ENCODE measurements around the gene PRKCH. TPM values are rescaled to one million over a fixed set of nuclear protein-coding genes. Genes with fewer than 3 reads are reported as not detected.

Gene PRKCH
- total and polyA plus RNA-seq, 2 experiments from 2014 or later, result 7.1 to 11.2 TPM

GRCh38 chr14:61510736-61511557, 189.6 kb downstream of the PRKCH start:
- WGBS (ENCODE audit: low lambda C conversion rate, missing lambda C conversion rate), result 93% methylated on average over 6 of the region's 6 CpGs
- Histone ChIP-seq H3K27me3 (no peaks in the 10 kb centered on the region), H3K9me3 (ENCODE audit: low read depth) (no peaks in the 10 kb centered on the region), H3K4me1 (ENCODE audit: insufficient read depth) (peaks cover 16% of the 10 kb centered on the region), H3K79me2 (no peaks in the 10 kb centered on the region), H3K4me3 (no peak overlapping the region), H4K20me1 (ENCODE audit: insufficient read depth, poor library complexity, severe bottlenecking) (no peaks in the 10 kb centered on the region), H3K36me3 (replicated peaks; ENCODE audit: insufficient read depth, low read depth) (no peaks in the 10 kb centered on the region), H3K27ac (peak overlapping the region; percentile 62), H3K9me2 (replicated peaks; ENCODE audit: insufficient read depth) (no peaks in the 10 kb centered on the region), H2AFZ (no peak overlapping the region), H3K4me2 (no peak overlapping the region)
- DNase-seq (ENCODE audit: low spot score), result no peak
- TF ChIP-seq EZH2 (IDR thresholded peaks at IDR 0.05; ENCODE audit: borderline replicate concordance) (no peak), EZH2phosphoT487 (IDR thresholded peaks at IDR 0.05; ENCODE audit: low read depth, severe bottlenecking, unreplicated experiment) (no peak), CTCF (IDR thresholded peaks at IDR 0.05; ENCODE audit: poor library complexity) (no peak)

DNA sequence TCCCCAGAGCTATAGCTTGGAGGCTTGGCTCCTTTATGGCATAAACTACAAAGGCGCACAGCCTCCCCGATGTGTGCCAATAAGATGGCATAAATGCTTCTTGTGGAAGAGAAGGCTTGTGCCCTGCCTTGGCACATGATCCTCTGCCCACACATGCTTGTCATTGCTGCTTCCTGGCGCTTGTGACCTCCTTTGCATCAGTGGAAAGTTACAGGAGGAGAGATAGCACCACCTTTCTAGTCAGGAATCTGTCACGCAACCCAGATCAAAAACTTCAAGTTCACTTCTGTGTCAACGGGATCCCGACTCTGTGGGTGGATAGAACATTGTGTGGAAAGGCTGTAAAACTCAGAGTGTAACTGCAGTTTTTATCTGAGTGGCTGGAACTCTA, 190.2 kb downstream of the PRKCH start:
- Histone ChIP-seq H3K79me2 (no peaks in the 10 kb centered on the region), H3K27me3 (no peaks in the 10 kb centered on the region), H3K9me2 (replicated peaks; ENCODE audit: insufficient read depth) (no peaks in the 10 kb centered on the region), H3K4me1 (ENCODE audit: insufficient read depth) (peaks cover 17% of the 10 kb centered on the region), H3K4me3 (no peak overlapping the region), H2AFZ (no peak overlapping the region), H4K20me1 (ENCODE audit: insufficient read depth, poor library complexity, severe bottlenecking) (no peaks in the 10 kb centered on the region), H3K36me3 (replicated peaks; ENCODE audit: insufficient read depth, low read depth) (no peaks in the 10 kb centered on the region), H3K4me2 (peak overlapping the region; percentile 7), H3K9me3 (ENCODE audit: low read depth) (no peaks in the 10 kb centered on the region), H3K27ac (peak overlapping the region; percentile 62)
- no peak for DNase-seq (ENCODE audit: low spot score)
- TF ChIP-seq EZH2phosphoT487 (IDR thresholded peaks at IDR 0.05; ENCODE audit: low read depth, severe bottlenecking, unreplicated experiment) (no peak), EZH2 (IDR thresholded peaks at IDR 0.05; ENCODE audit: borderline replicate concordance) (no peak), CTCF (IDR thresholded peaks at IDR 0.05; ENCODE audit: poor library complexity) (no peak)
- 62% methylated on average over 6 of the region's 6 CpGs for WGBS (ENCODE audit: low lambda C conversion rate, missing lambda C conversion rate)

- DNase-seq (ENCODE audit: low spot score), result no peak
- H2AFZ ChIP-seq, result no peak overlapping the region
- H3K4me3 ChIP-seq, result no peak overlapping the region
- H3K79me2 ChIP-seq, result no peaks in the 10 kb centered on the region
- no peak for TF ChIP-seq EZH2phosphoT487 (IDR thresholded peaks at IDR 0.05; ENCODE audit: low read depth, severe bottlenecking, unreplicated experiment)
- no peak for TF ChIP-seq EZH2 (IDR thresholded peaks at IDR 0.05; ENCODE audit: borderline replicate concordance)
- 63% methylated on average over 2 of the region's 2 CpGs for WGBS (ENCODE audit: low lambda C conversion rate, missing lambda C conversion rate)
- no peaks in the 10 kb centered on the region for H3K27me3 ChIP-seq
- H3K9me2 ChIP-seq (replicated peaks; ENCODE audit: insufficient read depth), result no peaks in the 10 kb centered on the region
- peak overlapping the region; percentile 62 for H3K27ac ChIP-seq
- no peaks in the 10 kb centered on the region for H4K20me1 ChIP-seq (ENCODE audit: insufficient read depth, poor library complexity, severe bottlenecking)
- no peaks in the 10 kb centered on the region for H3K9me3 ChIP-seq (ENCODE audit: low read depth)
- H3K4me1 ChIP-seq (ENCODE audit: insufficient read depth), result peaks cover 24% of the 10 kb centered on the region
- H3K4me2 ChIP-seq, result peak overlapping the region; percentile 7
- H3K36me3 ChIP-seq (replicated peaks; ENCODE audit: insufficient read depth, low read depth), result no peaks in the 10 kb centered on the region
Observed at GRCh38 chr14:61512026-61512834, 190.9 kb downstream of the PRKCH start.

All from hepatocyte (in vitro differentiated cells).